ENCODE measurements around the gene CCDC27. TPM values are rescaled to one million over a fixed set of nuclear protein-coding genes. Genes with fewer than 3 reads are reported as not detected.

The CCDC27 gene
- total RNA-seq, 4 donors from 2014 or later, result not detected

DNA sequence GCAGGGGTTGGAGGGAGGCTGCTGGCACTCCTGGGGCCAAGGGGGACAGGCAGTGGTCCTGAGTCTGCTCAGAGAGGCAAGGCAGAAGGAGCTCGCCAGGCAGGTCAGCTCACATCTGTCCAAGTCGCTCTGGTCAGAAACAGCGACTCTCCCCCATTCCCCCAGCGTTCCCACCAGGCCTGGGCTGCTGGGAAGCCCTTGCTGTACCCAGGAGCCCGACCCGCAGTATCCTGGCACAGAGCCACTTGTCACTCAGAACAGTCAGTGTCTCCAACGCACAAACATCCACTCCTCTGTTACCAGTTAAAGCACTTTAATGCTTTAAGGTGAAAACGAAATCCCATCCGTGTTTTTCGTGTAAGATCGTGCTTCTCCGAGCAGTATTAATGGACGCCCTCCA, 16.6 kb upstream of the CCDC27 start:
- peaks cover 18% of the 10 kb centered on the region for H3K27me3 ChIP-seq
- WGBS, 2 donors (ENCODE audit: low coverage in 1 of 2), result 80 to 86% methylated on average over 1 to 13 of the region's 13 CpGs
- no peak overlapping the region for H3K4me3 ChIP-seq
- TF ChIP-seq POLR2A (IDR thresholded peaks at IDR 0.05) (no peak), POLR2AphosphoS5 (IDR thresholded peaks at IDR 0.05) (no peak), EP300 (IDR thresholded peaks at IDR 0.05; ENCODE audit: low read depth) (no peak)
- TF ChIP-seq, protein P1, sequence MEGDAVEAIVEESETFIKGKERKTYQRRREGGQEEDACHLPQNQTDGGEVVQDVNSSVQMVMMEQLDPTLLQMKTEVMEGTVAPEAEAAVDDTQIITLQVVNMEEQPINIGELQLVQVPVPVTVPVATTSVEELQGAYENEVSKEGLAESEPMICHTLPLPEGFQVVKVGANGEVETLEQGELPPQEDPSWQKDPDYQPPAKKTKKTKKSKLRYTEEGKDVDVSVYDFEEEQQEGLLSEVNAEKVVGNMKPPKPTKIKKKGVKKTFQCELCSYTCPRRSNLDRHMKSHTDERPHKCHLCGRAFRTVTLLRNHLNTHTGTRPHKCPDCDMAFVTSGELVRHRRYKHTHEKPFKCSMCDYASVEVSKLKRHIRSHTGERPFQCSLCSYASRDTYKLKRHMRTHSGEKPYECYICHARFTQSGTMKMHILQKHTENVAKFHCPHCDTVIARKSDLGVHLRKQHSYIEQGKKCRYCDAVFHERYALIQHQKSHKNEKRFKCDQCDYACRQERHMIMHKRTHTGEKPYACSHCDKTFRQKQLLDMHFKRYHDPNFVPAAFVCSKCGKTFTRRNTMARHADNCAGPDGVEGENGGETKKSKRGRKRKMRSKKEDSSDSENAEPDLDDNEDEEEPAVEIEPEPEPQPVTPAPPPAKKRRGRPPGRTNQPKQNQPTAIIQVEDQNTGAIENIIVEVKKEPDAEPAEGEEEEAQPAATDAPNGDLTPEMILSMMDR (IDR thresholded peaks at IDR 0.05), result no peak
- no peaks in the 10 kb centered on the region for H3K4me1 ChIP-seq
- intact Hi-C loops (cut with DNase I; ENCODE audit: low total_unique reads) (no loop called here), in situ Hi-C loops (cut with MboI; ENCODE audit: low pct_ligation_motif_present in 1 of 4, low pct_unique_long_range_greater_than_20kb in 1 of 4, low sequenced_read_pairs in 3 of 4) (no loop called here)
- H3K9me3 ChIP-seq, result no peaks in the 10 kb centered on the region
- no peak for DNase-seq
- H3K36me3 ChIP-seq, result no peaks in the 10 kb centered on the region
- H3K27ac ChIP-seq, result no peak overlapping the region

DNA sequence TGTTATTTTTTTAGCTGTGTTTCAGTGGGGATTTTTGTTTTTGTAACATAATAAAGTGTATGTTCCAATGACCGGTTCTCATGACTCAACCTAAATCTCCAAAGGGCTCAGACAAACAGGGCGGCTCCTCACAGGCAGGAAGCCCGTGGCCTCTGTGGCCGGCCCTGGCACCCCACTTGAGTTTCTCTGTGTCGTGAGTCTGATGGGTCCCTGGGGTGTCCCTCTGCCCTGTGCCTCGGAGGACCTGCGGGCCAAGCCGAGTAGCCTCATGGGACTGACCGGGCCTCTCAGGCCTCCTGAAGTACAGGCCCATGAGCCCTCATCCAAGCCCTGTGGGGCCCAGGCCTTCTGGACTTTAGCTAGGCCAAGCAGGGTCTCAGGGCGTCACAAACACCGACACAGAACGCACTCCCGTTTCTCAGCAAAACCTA, 16.1 kb upstream of the CCDC27 start:
- no peak for TF ChIP-seq EP300 (IDR thresholded peaks at IDR 0.05; ENCODE audit: low read depth)
- TF ChIP-seq, protein P1 (IDR thresholded peaks at IDR 0.05), result no peak
- no peak for TF ChIP-seq POLR2AphosphoS5 (IDR thresholded peaks at IDR 0.05)
- TF ChIP-seq POLR2A (IDR thresholded peaks at IDR 0.05), result no peak
- no peak overlapping the region for H3K27ac ChIP-seq
- no peaks in the 10 kb centered on the region for H3K36me3 ChIP-seq
- WGBS, 2 donors (ENCODE audit: low coverage in 1 of 2), result 83% methylated on average over 13 of the region's 13 CpGs; no CpG with 5 or more reads in 1 of the 2 donors
- DNase-seq, result no peak
- peaks cover 18% of the 10 kb centered on the region for H3K27me3 ChIP-seq
- H3K4me3 ChIP-seq, result no peak overlapping the region
- in situ Hi-C loops (cut with MboI; ENCODE audit: low pct_ligation_motif_present in 1 of 4, low pct_unique_long_range_greater_than_20kb in 1 of 4, low sequenced_read_pairs in 3 of 4), result no loop called here
- H3K4me1 ChIP-seq, result no peaks in the 10 kb centered on the region
- no peaks in the 10 kb centered on the region for H3K9me3 ChIP-seq
- intact Hi-C loops (cut with DNase I; ENCODE audit: low total_unique reads), result no loop called here

DNA sequence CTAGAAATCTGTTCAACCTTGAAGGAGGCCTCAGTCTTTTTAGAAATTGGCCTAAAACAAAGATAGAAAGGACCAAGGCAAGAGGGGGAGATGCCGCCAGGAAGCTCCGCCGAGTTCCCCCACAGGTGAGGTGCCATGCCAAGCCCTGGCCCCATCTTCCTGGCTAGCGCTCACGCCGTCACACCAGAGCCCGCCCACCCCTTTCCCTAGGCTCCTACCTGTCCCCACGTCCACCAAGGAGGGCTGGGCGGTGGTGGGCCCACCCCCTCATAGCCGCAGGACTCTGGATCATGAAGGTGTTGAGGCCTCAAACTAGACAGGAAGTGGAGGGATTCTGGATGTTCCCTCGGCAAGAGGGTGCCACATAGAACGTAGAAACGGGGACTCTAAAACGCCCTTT, 15.5 kb upstream of the CCDC27 start:
- Histone ChIP-seq H3K9me3 (no peaks in the 10 kb centered on the region), H3K4me1 (no peaks in the 10 kb centered on the region), H3K4me3 (no peak overlapping the region), H3K27ac (no peak overlapping the region), H3K36me3 (no peaks in the 10 kb centered on the region), H3K27me3 (peaks cover 14% of the 10 kb centered on the region)
- 91 to 92% methylated on average over 6 to 14 of the region's 14 CpGs for WGBS, 2 donors (ENCODE audit: low coverage in 1 of 2)
- TF ChIP-seq POLR2AphosphoS5 (IDR thresholded peaks at IDR 0.05) (no peak), EP300 (IDR thresholded peaks at IDR 0.05; ENCODE audit: low read depth) (no peak), POLR2A (IDR thresholded peaks at IDR 0.05) (no peak)
- TF ChIP-seq, protein P1 (IDR thresholded peaks at IDR 0.05), result no peak
- intact Hi-C loops (cut with DNase I; ENCODE audit: low total_unique reads) (no loop called here), in situ Hi-C loops (cut with MboI; ENCODE audit: low pct_ligation_motif_present in 1 of 4, low pct_unique_long_range_greater_than_20kb in 1 of 4, low sequenced_read_pairs in 3 of 4) (no loop called here)
- no peak for DNase-seq

DNA sequence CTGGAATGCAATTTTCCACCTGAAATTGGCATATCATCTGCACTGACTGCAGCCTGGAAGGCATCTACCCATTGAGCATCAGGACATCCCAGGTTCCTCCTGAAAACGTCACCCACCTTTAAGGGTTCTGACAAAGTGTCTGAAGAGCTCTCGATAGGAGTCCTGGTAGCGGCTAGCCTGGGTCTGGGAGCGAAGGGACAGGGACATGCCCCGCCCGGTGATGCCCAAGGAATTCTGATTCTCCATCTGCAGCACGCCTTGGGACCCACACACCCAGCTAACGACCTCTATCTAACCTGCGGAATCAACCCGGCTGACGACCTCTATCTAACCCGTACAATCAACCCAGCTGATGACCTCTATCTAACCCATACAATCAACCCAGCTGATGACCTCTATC, 13.3 kb upstream of the CCDC27 start:
- intact Hi-C loops (cut with DNase I; ENCODE audit: low total_unique reads) (no loop called here), in situ Hi-C loops (cut with MboI; ENCODE audit: low pct_ligation_motif_present in 1 of 4, low pct_unique_long_range_greater_than_20kb in 1 of 4, low sequenced_read_pairs in 3 of 4) (no loop called here)
- Histone ChIP-seq H3K4me3 (no peak overlapping the region), H3K9me3 (no peaks in the 10 kb centered on the region), H3K36me3 (no peaks in the 10 kb centered on the region), H3K27me3 (no peaks in the 10 kb centered on the region), H3K4me1 (no peaks in the 10 kb centered on the region), H3K27ac (no peak overlapping the region)
- TF ChIP-seq, protein P1 (IDR thresholded peaks at IDR 0.05), result no peak
- no peak for TF ChIP-seq POLR2AphosphoS5 (IDR thresholded peaks at IDR 0.05)
- TF ChIP-seq POLR2A (IDR thresholded peaks at IDR 0.05), result no peak
- TF ChIP-seq EP300 (IDR thresholded peaks at IDR 0.05; ENCODE audit: low read depth), result no peak
- DNase-seq, result no peak
- WGBS, 2 donors (ENCODE audit: low coverage in 1 of 2), result 91% methylated on average over 12 of the region's 12 CpGs; no CpG with 5 or more reads in 1 of the 2 donors

Data from transverse colon (tissue), 4 donors.